ENCODE measurements around the gene AKR1D1.
"Not testable (repeated sequence)": the region's sequence is repeated elsewhere in the genome, so short reads cannot be mapped to it uniquely, and the experiment has no call there.

Gene AKR1D1

GRCh38 chr7:138074121-138074520 is 2.1 kb upstream of the AKR1D1 start:
- no peak for DNase-seq (ENCODE audit: low spot score)

- DNase-seq (ENCODE audit: low spot score) = no peak
Measured at GRCh38 chr7:138074540-138074939, 1.7 kb upstream of the AKR1D1 start.

- DNase-seq (ENCODE audit: low spot score) = no peak
Measured at GRCh38 chr7:138075350-138075749, 909 bp upstream of the AKR1D1 start.

GRCh38 chr7:138075786-138076185 is 473 bp upstream of the AKR1D1 start:
- DNase-seq (ENCODE audit: low spot score) = not testable (repeated sequence)

- DNase-seq (ENCODE audit: low spot score) = no peak
Measured at GRCh38 chr7:138077809-138078208, 1.6 kb downstream of the AKR1D1 start.

GRCh38 chr7:138079137-138079536 is 2.9 kb downstream of the AKR1D1 start:
- no peak for DNase-seq (ENCODE audit: low spot score)

GRCh38 chr7:138081868-138082267 is 5.6 kb downstream of the AKR1D1 start:
- no peak for DNase-seq (ENCODE audit: low spot score)

GRCh38 chr7:138083859-138084258 is 7.6 kb downstream of the AKR1D1 start:
- no peak for DNase-seq (ENCODE audit: low spot score)

- no peak for DNase-seq (ENCODE audit: low spot score)
Measured at GRCh38 chr7:138086563-138087270, 10.5 kb downstream of the AKR1D1 start.

- peak; percentile 20 for DNase-seq (ENCODE audit: low spot score)
Measured at GRCh38 chr7:138089080-138089901, 13.0 kb downstream of the AKR1D1 start.

GRCh38 chr7:138091032-138091431 is 14.8 kb downstream of the AKR1D1 start:
- DNase-seq (ENCODE audit: low spot score) = no peak

GRCh38 chr7:138091840-138092239 is 15.6 kb downstream of the AKR1D1 start:
- not testable (repeated sequence) for DNase-seq (ENCODE audit: low spot score)

GRCh38 chr7:138092486-138093028 is 16.3 kb downstream of the AKR1D1 start:
- no peak for DNase-seq (ENCODE audit: low spot score)

- no peak for DNase-seq (ENCODE audit: low spot score)
Measured at GRCh38 chr7:138095972-138096935, 20.0 kb downstream of the AKR1D1 start.

GRCh38 chr7:138097064-138097741 is 20.9 kb downstream of the AKR1D1 start:
- peak; percentile 14 for DNase-seq (ENCODE audit: low spot score)

- DNase-seq (ENCODE audit: low spot score) = no peak
Measured at GRCh38 chr7:138099813-138100212, 23.6 kb downstream of the AKR1D1 start.

GRCh38 chr7:138105221-138105620 is 29.0 kb downstream of the AKR1D1 start:
- no peak for DNase-seq (ENCODE audit: low spot score)

GRCh38 chr7:138115047-138115446 is 38.8 kb downstream of the AKR1D1 start:
- DNase-seq (ENCODE audit: low spot score) = no peak

GRCh38 chr7:138116141-138116540 is 39.9 kb downstream of the AKR1D1 start:
- DNase-seq (ENCODE audit: low spot score) = peak; percentile 13

GRCh38 chr7:138116892-138117291 is 40.6 kb downstream of the AKR1D1 start:
- DNase-seq (ENCODE audit: low spot score) = no peak

- no peak for DNase-seq (ENCODE audit: low spot score)
Measured at GRCh38 chr7:138120140-138120827, 44.0 kb downstream of the AKR1D1 start.

All from GM03348 (cell line).